HG02798 (cell line): ENCODE data around the gene MAJIN.
"Not testable (repeated sequence)": the region's sequence is repeated elsewhere in the genome, so short reads cannot be mapped to it uniquely, and the experiment has no call there.

Source experiments
- ATAC-seq: cut with Tn5 transposase; IDR thresholded peaks from one replicate; pipeline ENCODE4 v1.9.1; 2021; ENCODE audit warnings: mild to moderate bottlenecking; ENCODE audit not compliant: unreplicated experiment, poor library complexity

The MAJIN gene, protein sequence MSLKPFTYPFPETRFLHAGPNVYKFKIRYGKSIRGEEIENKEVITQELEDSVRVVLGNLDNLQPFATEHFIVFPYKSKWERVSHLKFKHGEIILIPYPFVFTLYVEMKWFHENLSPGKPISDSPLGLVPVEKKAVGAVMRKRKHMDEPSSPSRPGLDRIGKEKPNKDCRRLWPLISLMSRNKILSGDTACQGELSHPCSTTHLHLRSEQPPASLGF

DNA sequence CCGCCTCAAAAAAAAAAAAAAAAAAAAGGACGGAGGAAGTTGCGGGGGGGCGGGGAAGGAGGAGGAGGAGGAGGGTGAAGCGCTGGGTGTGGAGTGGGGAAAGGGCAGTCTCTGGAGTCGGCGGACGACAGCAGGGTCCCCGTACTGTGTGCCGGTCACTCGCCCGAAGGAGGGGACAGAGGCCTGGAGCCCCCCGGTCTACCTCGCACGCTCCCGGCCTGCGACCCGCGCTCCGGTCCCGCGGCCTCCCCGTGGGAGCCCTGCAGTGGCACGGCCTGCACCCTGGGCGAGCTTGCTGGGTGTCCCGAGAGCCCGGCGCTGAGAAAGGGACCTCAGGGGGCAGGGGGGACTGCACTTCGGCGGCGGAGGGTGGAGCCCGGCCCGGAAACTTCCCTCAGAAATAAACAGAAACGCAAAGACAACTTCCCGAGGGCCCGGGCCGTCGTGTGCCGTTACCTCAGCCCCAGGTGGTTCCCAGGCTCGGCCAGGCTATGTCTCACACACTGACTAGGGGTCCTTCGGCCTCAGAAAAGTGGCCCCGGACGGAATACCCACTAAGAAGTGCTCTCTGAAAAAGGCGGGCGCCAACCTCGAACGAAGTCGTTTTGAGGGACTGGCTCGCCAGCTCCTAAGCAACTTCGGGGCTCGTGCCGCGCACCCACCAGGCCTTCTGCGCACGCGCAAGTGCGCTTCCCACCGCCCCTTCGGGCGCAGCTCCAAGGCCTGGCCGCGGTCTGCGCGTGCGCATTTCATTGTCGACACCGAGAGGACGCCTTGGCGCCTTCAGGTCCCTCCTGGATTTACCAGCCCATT, at the start of gene MAJIN:
Gene MAJIN, minus strand, starts transcription at position 688 of the 813 bp plus-strand sequence. CDS start 12,703 bp downstream, outside the sequence.
- peak; percentile 57 for ATAC-seq

DNA sequence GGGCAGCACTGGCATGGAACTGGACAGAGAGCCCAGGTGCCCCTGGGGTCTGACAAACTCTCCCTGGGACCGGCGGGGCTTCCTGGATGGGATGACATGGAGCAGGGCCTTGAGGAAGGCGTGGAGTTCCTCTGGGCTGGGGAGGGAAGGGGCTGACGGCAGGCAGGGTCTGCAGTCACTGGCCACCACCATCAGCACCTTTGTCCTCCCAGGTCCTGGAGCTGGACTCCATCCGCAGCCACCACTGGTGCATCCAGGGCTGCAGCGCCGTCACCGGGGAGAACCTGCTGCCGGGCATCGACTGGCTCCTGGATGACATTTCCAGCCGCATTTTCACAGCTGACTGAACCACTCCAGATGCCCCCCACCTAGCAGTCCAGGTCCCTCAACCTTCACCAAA, 49.6 kb upstream of the MAJIN start:
- no peak for ATAC-seq

DNA sequence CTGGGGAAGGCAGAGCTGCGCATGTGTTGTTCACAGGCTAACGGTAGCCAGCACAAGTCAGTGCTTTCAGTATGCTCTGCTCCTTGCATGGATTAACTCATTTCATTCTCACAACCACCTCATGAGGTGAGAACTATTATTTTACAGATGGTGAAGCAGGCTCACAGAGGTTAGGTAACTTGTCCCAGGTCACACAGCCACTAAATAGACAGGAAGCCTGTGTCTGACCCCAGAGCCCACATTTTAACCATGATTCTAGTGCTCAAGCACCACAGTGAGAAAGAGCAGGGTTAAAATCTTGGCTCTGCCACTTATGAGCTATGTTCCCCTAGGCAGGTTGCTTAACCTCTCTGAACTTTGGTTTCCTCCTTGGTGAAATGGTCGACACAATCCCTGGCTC, 49.1 kb upstream of the MAJIN start:
- no peak for ATAC-seq

DNA sequence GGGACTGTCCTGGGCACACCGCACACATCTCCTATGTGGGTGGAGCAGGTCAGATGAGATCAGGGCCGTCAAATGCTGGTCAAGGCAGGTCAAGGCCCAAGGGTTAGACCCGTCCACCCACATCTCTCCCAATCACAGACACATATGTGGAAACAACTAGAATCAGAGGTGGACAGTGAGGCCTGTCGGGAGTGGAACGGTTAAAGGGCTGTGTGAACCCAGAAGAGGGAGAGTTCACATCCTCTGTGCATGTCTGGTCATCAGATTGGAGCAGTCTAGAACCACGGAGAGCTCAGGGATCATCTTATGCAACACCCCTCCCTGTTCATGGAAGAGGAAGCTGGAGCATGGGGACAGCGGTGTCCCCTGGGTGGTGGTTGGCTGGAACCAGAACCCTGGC, 47.9 kb upstream of the MAJIN start:
- no peak for ATAC-seq

DNA sequence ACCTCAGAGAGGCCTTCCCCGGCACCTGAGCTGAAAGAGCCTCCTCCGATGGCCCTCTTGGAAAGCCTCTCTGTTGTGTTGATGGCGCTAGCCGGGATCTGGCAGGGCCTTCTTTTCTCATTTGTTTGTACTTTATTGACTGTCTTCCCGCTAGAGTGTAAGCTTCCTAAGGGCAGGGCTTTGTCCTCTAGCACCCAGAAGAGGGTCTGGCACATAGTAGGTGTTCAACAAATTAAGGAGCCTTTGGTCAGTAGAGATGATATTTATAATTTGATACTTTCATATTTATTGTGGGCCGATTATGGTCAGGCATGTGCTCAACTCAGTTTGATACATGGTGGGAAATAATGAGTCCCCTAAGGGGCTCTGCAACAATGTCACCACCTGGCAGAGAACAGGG, 46.0 kb upstream of the MAJIN start:
- ATAC-seq: no peak

DNA sequence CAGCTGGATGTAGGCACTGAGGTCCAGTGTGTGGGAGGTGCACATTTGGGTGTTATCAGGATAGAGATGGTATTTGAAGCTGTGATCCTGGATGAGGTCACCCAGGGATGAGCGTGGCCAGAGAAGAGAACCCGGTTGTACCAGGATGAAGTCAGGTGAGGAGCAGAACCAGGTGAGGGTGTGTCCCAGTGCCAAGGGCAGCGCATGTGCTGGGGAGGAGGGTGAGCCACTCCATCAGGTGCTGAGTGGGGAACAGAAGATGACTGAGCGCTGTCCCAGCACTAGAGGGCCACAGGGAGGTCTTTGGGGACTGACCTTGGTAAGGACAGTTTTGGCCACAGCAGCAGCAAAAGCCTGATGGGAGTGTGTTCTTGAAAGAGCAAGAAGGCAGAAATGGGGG, 44.8 kb upstream of the MAJIN start:
- ATAC-seq: no peak

DNA sequence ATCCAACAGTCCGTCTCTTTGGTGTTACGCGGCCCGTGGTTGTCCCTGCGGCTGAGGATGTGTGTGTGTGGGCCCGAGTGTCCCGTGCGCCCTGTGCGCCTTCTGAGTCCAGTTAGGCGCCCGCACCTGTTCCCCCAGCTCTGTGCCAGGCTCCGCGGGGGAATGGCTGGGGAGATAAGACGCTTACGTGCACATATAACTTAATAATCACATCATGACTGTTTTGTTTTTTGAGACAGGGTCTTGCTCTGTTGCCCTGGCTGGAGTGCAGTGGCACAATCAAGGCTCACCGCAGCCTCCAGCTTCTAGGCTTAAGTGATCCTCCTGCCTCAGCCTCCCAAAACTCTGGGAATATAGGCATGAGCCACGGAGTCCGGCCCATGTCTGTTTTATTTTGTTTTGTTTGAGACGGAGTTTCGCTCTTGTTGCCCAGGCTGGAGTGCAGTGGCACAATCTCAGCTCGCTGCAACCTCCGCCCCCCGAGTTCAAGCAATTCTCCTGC, 42.9 kb upstream of the MAJIN start:
- no peak for ATAC-seq

DNA sequence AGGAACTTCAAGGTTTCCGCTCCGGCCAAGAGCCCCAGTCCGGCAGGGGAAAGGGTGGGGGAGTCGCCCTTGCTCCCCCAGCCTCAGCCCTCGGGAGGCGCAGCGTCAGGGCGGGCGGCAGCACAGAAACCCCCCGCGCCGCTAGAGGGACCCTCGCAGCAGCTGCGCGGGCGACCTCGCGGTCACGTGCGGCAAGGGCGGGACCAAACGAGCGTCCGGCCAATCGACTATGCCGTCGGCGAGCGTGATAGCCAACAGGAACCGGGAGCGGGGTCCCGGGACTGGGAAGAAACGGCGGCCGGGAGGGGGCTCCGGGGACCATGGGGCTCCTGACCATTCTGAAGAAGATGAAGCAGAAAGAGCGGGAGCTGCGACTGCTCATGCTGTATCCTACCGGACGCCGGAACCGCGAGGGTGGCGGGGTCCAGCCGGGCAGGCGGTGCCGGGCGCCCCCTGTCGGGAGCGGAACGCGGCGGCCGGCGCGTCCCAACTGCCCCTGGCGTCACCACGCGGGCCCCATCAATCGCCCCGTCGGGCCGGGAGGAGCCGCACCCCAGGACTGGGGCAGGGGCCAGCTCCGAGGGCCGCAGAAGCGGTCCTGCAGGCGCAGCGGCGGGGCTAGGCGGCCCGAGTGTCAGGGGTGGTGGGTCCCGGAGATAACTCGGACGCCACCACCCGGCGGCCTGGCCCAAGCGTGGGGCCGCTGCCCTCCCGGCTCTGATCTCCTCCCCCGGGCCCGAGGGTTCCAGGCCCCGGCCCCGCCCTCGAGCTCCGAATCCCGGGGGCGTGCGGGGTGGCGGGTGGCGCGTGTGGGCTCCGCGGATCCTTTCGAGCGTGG, 42.2 kb upstream of the MAJIN start, which contains the start of gene ARL2:
Gene ARL2, plus strand, starts transcription at position 273 of the 838 bp plus-strand sequence. Its CDS starts 48 bp downstream, at position 321.
- ATAC-seq: peak; percentile 84

DNA sequence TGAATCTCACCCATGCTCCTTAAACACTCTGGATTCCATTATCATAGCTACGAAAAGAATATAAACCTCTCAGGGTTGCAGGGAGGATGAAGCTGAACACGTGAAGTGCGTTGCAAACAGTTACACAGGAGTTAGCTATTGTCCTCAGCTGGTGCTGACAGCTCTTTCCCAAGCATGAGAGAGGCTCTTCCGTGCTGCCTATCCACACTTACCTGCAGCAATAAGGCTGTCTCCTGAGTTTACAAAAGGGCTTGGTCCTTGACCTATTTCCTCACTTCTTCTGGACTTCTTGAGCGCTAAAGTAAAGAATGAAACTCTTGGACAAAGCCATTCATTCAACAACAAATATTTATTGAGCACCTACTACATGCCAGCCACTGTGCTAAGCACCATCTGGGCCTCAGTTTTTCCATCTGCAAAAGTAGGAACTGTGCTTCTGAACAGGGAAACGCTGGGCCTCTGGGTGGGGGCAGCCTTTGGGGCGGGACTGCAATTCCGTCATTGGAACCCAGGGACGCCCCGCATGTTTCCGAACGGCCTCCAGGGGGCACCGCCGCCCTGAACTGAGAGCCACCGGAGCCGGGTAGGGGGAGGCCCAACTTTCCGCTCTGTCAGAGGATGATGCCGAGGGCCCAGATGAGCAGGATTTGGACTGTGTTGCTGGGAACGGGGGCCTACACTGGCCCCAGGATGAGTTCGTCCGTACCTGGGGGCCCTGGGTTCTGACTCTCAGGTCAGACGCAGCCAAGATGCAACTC, 41.4 kb upstream of the MAJIN start:
- peak; percentile 70 for ATAC-seq

DNA sequence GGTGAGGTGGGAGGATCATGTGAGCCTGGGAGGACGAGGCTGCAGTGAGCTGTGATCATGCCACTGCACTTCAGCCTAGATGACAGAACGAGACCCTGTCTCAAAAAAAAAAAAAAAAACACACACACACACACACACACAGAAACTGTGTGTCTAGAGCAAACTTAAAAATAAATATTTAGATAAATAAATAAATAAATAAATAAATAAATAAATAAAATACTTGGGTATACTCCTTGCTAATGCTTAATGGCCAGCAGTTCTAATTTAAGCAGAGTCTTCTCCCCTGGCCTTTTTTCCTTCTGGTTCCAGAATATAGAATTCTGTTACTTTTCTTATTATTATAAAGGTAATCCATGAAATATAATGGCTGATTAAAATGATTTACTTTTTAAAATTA, 37.0 kb upstream of the MAJIN start:
- ATAC-seq: no peak

DNA sequence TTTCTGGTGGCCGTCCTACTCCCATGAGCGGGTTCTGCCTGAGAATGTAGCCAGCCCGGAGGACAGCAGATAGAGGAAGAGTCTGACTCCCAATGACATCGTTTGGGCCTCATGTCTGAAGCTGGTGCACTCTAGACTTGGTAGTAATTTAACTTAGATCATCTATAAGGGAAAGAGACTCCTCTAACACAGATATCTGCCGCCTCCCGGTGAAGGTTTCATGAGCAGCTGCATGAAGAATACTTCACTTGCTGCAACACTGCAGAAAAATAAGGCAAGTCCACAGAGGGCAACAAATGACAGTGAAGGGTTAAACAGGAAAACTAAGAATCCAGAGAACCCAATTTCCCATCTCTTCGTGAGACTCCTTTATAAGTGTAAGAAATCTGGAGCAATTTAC, 36.1 kb upstream of the MAJIN start:
- no peak for ATAC-seq

DNA sequence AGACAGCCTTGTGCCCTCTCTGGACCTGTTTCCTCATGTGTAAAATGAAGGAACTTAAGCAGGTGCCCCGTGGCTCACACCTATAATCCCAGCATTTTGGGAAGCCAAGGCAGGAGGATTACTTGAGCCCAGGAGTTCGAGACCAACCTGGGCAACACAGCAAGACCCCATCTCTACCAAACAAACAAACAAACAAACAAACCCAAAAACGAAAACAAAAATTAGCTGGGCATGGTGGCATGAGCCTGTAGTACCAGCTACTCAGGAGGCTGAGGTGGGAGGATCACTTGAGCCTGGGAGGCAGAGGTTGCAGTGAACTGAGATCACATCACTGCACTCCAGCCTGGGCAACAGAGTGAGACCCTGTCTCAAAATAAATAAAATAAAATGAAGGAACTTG, 32.1 kb upstream of the MAJIN start:
- not testable (repeated sequence) for ATAC-seq

DNA sequence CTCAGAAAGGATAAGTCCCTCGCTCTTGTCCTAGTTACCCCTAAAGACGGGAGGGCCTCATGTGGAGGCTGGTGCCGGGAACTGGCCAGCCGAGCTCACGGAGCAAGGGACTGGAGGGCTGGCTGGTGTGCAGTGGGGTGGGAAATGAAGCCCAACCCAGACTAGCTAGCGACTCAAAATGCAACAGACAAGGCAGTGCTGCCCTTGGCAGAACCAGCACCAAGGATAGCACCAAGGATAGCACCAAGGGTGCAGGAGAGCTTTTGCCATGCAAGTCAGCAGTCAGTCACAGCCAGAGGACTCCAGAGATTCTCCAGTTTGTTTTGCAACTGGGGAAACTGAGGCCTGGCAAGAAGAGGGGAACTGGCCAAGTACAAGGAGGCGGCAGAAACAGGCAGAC, 31.4 kb upstream of the MAJIN start:
- ATAC-seq: no peak

DNA sequence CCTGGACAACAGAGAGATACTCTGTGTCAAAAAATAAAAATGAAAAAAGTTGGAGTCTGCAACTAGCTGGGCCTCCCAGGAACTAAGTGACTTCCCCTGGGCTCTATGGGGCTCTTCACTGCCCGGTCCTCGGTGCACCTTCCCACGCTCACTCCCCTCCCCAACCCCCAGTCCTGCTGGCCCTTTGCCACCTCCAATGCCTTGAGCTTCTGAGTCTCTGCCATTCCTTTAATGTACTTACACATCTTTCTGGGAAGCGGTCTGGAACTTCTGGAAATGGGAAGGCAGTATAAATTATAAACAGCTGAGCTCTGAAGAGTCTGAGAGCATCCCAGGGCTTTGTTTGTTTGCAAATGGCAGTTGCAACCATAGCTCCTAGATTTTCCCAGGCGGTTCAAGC, 30.8 kb upstream of the MAJIN start:
- ATAC-seq: no peak

DNA sequence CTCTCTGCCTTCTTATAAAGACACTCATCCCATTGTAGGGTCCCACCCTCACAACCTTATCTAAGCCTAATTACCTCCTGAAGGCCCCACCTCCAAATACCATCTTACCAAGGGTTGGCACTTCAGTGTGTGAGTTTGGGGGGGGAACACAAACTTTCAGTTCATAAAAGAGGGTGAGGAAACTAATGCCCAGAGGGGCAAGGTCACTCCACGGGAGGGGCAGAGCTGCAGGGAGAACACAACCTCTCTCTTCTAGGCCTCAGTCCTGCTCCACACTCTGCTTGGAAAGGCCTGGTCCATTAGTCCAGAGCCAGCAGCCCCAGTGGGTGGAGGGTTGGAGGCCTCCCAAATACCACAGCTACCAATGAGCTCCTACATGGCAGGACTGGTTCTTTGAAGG, 27.6 kb upstream of the MAJIN start:
- no peak for ATAC-seq

DNA sequence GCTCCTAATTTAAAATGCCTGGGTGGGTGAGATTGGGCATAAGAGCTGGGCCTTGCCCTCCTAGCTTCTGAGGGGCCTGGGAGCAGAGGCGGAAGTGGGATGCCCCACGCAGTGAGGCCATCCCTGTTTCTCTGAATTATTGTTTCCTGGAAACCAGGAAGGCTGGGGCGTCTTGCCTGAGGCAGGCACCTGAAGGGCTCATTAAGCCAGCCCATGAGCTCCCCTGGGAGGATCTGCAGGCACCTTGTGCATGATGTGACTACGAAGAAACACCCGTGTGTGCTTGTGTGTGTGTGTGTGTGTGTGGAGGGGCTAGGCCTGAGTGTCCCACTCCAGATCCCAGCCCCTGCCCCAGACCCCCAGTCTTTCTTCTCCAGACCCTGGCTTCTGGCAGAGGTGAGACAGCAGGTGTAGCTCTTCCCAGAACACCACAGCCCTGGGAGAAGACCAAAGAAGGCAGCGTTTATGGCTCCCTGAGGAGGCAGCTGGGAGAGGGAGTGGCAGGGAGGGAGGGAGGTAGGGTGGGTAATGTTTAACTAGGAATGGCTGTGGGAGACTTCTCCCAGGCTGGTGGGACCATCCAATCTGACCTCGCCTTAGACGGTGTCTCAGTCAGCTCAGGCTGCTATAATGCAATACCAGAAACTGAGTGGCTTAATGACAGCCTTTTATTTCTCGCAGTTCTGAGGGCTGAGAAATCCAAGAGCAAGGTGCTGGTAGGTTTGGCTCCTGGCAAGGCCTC, 27.0 kb upstream of the MAJIN start:
- ATAC-seq: no peak

DNA sequence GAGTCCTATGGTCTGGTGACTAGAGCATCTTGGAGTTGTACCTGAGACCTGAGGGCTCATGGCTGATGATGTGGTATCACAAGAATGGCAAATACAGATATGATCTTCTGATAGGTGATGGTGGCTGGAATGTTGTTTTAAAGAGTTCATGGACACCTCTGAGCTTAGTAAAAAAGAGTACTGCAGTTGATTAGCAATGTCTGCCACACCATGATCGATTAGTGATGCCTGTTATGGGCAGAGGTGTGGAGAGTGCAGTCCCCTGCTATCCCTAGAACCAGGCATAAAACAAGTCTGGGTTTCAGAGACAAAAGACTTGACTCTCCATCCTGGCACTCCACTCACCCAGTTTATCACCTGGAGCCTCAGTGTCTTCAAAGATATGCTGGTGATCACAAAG, 26.2 kb upstream of the MAJIN start:
- ATAC-seq: no peak

DNA sequence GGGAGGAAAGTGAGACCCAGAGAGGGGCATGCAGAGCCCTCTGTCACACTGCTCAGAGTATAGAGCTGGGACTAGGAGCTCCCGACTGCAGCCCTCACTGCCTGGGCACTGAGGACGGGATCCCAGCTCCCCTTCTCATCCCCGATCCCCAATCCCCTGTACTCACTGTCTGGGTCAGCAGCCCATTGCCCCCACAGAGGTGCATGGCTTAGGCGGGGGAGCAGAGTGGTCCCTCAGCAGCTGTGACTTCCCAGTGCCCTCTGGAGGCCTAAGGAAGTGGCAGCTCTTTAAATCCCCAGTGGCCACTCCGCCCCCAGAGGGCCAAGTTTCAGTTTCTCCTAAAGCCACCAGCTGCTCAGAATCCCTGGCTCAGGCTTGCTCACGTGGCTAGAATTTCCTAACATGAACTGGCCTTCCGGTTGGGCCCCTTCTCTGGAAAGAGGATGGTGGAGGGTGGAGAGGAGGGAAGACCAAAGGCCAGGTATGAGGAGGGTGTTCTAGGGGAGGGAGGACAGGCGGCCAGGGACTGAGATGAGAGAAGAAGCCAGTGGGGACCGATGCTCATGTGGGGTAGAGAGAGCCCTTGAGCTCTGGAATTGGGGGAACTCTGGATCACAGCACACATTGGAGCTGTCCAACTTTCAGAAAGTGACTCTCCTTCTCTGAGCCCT, 24.9 kb upstream of the MAJIN start, which contains the start of gene BATF2:
Gene BATF2, minus strand, starts transcription at position 262 of the 671 bp plus-strand sequence. Its CDS starts 57 bp downstream, at position 205.
- no peak for ATAC-seq

DNA sequence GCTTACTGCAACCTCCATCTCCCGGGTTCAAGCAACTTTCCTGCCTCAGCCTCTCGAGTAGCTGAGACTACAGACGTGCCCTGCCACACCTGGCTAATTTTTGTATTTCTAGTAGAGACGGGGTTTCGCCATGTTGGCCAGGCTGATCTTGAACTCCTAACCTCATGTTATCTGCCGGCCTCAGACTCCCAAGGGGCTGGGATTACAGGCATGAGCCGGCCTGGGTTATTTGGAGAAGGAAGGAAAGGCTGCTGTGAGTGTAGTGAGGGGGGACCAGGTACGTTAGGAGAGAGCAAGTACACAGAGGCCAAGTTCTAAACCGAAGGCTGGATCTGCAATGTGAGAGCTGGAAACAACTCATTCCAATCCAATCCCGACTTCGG, 24.4 kb upstream of the MAJIN start:
- ATAC-seq: no peak
